ENCODE measurements around the gene KLK5. TPM values are rescaled to one million over a fixed set of nuclear protein-coding genes. Genes with fewer than 3 reads are reported as not detected.
"Not testable (repeated sequence)": the region's sequence is repeated elsewhere in the genome, so short reads cannot be mapped to it uniquely, and the experiment has no call there.

Gene KLK5
- total RNA-seq, 2 experiments from 2014 or later = not detected

- H3K4me3 Mint-ChIP-seq; H3K36me3 Mint-ChIP-seq; H3K4me1 Mint-ChIP-seq (ENCODE audit: low read depth); DNase-seq; POLR2A ChIA-PET; intact Hi-C loops (cut with micrococcal nuclease); H3K27ac Mint-ChIP-seq: not testable (repeated sequence)
- CTCF ChIA-PET = interaction anchor here (0.6 kb wide), 1 partner anchor 201 kb away, joined by 3 read pairs; no protein-coding TSS in a partner anchor
- Mint-ChIP-seq H3K27me3 (peaks cover 21% of the 10 kb centered on the region), H3K9me3 (peaks cover 18% of the 10 kb centered on the region)
Measured at GRCh38 chr19:50896089-50896590, 56.7 kb downstream of the KLK5 start.

- no peaks in the 10 kb centered on the region for H3K4me1 Mint-ChIP-seq (ENCODE audit: low read depth)
- H3K27me3 Mint-ChIP-seq = peaks cover 21% of the 10 kb centered on the region
- intact Hi-C loops (cut with micrococcal nuclease) = no loop called here
- no peak overlapping the region for H3K27ac Mint-ChIP-seq
- H3K4me3 Mint-ChIP-seq = no peak overlapping the region
- CTCF ChIA-PET = no interaction called here
- peaks cover 3% of the 10 kb centered on the region for H3K36me3 Mint-ChIP-seq
- POLR2A ChIA-PET = no interaction called here
- DNase-seq = no peak
- H3K9me3 Mint-ChIP-seq = peaks cover 18% of the 10 kb centered on the region
Measured at GRCh38 chr19:50894478-50895356, 58.1 kb downstream of the KLK5 start.

Other genes starting within 250 kb of the KLK5 start
- gene SHANK1, start 233.2 kb downstream of the KLK5 start, total RNA-seq = not detected
- gene CLEC11A, start 229.7 kb downstream of the KLK5 start, total RNA-seq = under 1 TPM; 0.41 to 0.71 TPM
- not detected for gene GPR32, start 182.6 kb downstream of the KLK5 start, total RNA-seq
- not detected for gene ACP4, start 162.6 kb downstream of the KLK5 start, total RNA-seq
- gene KLK1, start 129.3 kb downstream of the KLK5 start, total RNA-seq = under 1 TPM; 0.59 to 0.73 TPM
- not detected for gene KLK15, start 119.5 kb downstream of the KLK5 start, total RNA-seq
- gene KLK3, start 98.1 kb downstream of the KLK5 start, total RNA-seq = not detected
- not detected for gene KLK2, start 79.6 kb downstream of the KLK5 start, total RNA-seq
- gene KLK4, start 41.6 kb downstream of the KLK5 start, total RNA-seq = not detected
- not detected for gene KLK6, start 16.6 kb upstream of the KLK5 start, total RNA-seq
- gene KLK7, start 30.9 kb upstream of the KLK5 start, total RNA-seq = not detected
- not detected for gene KLK8, start 48.6 kb upstream of the KLK5 start, total RNA-seq
- not detected for gene KLK10, start 66.7 kb upstream of the KLK5 start, total RNA-seq
- gene KLK11, start 73.6 kb upstream of the KLK5 start, total RNA-seq = not detected
- not detected for gene KLK12, start 82.0 kb upstream of the KLK5 start, total RNA-seq
- gene KLK13, start 112.1 kb upstream of the KLK5 start, total RNA-seq = not detected
- under 1 TPM; 0.61 to 0.76 TPM for gene KLK14, start 129.8 kb upstream of the KLK5 start, total RNA-seq
- 1 to 10 TPM; 8.8 to 9.8 TPM for gene CTU1, start 155.4 kb upstream of the KLK5 start, total RNA-seq
- gene SIGLEC9, start 171.9 kb upstream of the KLK5 start, total RNA-seq = 1 to 10 TPM; 1.3 to 1.4 TPM
- not detected for gene SIGLEC7, start 189.3 kb upstream of the KLK5 start, total RNA-seq